ENCODE results near the gene TNIK.

TNIK gene

GRCh38 chr3:171277456-171278298 is 182.5 kb downstream of the TNIK start:
- H3K4me2 ChIP-seq (ENCODE audit: low read length): no peak overlapping the region
- no peak overlapping the region for H3K9ac ChIP-seq
- H3K27ac ChIP-seq: no peak overlapping the region
- no peak overlapping the region for H2AFZ ChIP-seq
- TF ChIP-seq CTCF (IDR thresholded peaks at IDR 0.05): no peak
- no peaks in the 10 kb centered on the region for H3K36me3 ChIP-seq (ENCODE audit: control insufficient read depth, insufficient read depth, low read length)
- H3K4me1 ChIP-seq: no peaks in the 10 kb centered on the region
- H3K79me2 ChIP-seq: no peaks in the 10 kb centered on the region
- H3K9me3 ChIP-seq (ENCODE audit: control insufficient read depth, low read length): no peaks in the 10 kb centered on the region
- H3K4me3 ChIP-seq (ENCODE audit: low read depth, low read length): no peak overlapping the region
- H3K27me3 ChIP-seq (ENCODE audit: control insufficient read depth, insufficient read depth, low read length): no peaks in the 10 kb centered on the region

GRCh38 chr3:171276923-171277322 is 183.3 kb downstream of the TNIK start:
- H3K4me2 ChIP-seq (ENCODE audit: low read length): no peak overlapping the region
- TF ChIP-seq CTCF (IDR thresholded peaks at IDR 0.05): no peak
- H3K27me3 ChIP-seq (ENCODE audit: control insufficient read depth, insufficient read depth, low read length): no peaks in the 10 kb centered on the region
- H3K9me3 ChIP-seq (ENCODE audit: control insufficient read depth, low read length): no peaks in the 10 kb centered on the region
- H3K27ac ChIP-seq: no peak overlapping the region
- H3K4me3 ChIP-seq (ENCODE audit: low read depth, low read length): no peak overlapping the region
- H3K36me3 ChIP-seq (ENCODE audit: control insufficient read depth, insufficient read depth, low read length): no peaks in the 10 kb centered on the region
- no peaks in the 10 kb centered on the region for H3K79me2 ChIP-seq
- no peaks in the 10 kb centered on the region for H3K4me1 ChIP-seq
- H2AFZ ChIP-seq: no peak overlapping the region
- H3K9ac ChIP-seq: no peak overlapping the region

- Histone ChIP-seq H3K27ac (no peak overlapping the region), H3K9me3 (ENCODE audit: control insufficient read depth, low read length) (no peaks in the 10 kb centered on the region), H3K9ac (no peak overlapping the region), H3K4me3 (ENCODE audit: low read depth, low read length) (no peak overlapping the region), H3K27me3 (ENCODE audit: control insufficient read depth, insufficient read depth, low read length) (no peaks in the 10 kb centered on the region), H2AFZ (no peak overlapping the region), H3K79me2 (no peaks in the 10 kb centered on the region), H3K4me1 (no peaks in the 10 kb centered on the region), H3K36me3 (ENCODE audit: control insufficient read depth, insufficient read depth, low read length) (no peaks in the 10 kb centered on the region), H3K4me2 (ENCODE audit: low read length) (no peak overlapping the region)
- no peak for TF ChIP-seq CTCF (IDR thresholded peaks at IDR 0.05)
Observed at GRCh38 chr3:171274222-171274621, 186.0 kb downstream of the TNIK start.

GRCh38 chr3:171270541-171270940 is 189.7 kb downstream of the TNIK start:
- no peaks in the 10 kb centered on the region for H3K27me3 ChIP-seq (ENCODE audit: control insufficient read depth, insufficient read depth, low read length)
- no peak overlapping the region for H3K27ac ChIP-seq
- H3K4me3 ChIP-seq (ENCODE audit: low read depth, low read length): no peak overlapping the region
- H2AFZ ChIP-seq: no peak overlapping the region
- TF ChIP-seq CTCF (IDR thresholded peaks at IDR 0.05): no peak
- no peaks in the 10 kb centered on the region for H3K9me3 ChIP-seq (ENCODE audit: control insufficient read depth, low read length)
- H3K9ac ChIP-seq: no peak overlapping the region
- H3K36me3 ChIP-seq (ENCODE audit: control insufficient read depth, insufficient read depth, low read length): no peaks in the 10 kb centered on the region
- H3K4me1 ChIP-seq: peaks cover 8% of the 10 kb centered on the region
- H3K79me2 ChIP-seq: no peaks in the 10 kb centered on the region
- H3K4me2 ChIP-seq (ENCODE audit: low read length): no peak overlapping the region

- H3K27ac ChIP-seq: no peak overlapping the region
- no peak overlapping the region for H3K9ac ChIP-seq
- H3K9me3 ChIP-seq (ENCODE audit: control insufficient read depth, low read length): no peaks in the 10 kb centered on the region
- H3K4me2 ChIP-seq (ENCODE audit: low read length): no peak overlapping the region
- no peak overlapping the region for H3K4me3 ChIP-seq (ENCODE audit: low read depth, low read length)
- H3K4me1 ChIP-seq: peaks cover 8% of the 10 kb centered on the region
- H3K27me3 ChIP-seq (ENCODE audit: control insufficient read depth, insufficient read depth, low read length): no peaks in the 10 kb centered on the region
- TF ChIP-seq CTCF (IDR thresholded peaks at IDR 0.05): no peak
- H3K79me2 ChIP-seq: no peaks in the 10 kb centered on the region
- H2AFZ ChIP-seq: no peak overlapping the region
- H3K36me3 ChIP-seq (ENCODE audit: control insufficient read depth, insufficient read depth, low read length): no peaks in the 10 kb centered on the region
Observed at GRCh38 chr3:171269542-171269941, 190.7 kb downstream of the TNIK start.
